GM19397 (cell line): ENCODE data around the gene IRX1.

ENCODE experiments used
- ATAC-seq: cut with Tn5 transposase; IDR thresholded peaks from one replicate; pipeline ENCODE4 v1.9.1; 2021; ENCODE audit warnings: mild to moderate bottlenecking, moderate library complexity; ENCODE audit not compliant: unreplicated experiment

IRX1 gene

DNA sequence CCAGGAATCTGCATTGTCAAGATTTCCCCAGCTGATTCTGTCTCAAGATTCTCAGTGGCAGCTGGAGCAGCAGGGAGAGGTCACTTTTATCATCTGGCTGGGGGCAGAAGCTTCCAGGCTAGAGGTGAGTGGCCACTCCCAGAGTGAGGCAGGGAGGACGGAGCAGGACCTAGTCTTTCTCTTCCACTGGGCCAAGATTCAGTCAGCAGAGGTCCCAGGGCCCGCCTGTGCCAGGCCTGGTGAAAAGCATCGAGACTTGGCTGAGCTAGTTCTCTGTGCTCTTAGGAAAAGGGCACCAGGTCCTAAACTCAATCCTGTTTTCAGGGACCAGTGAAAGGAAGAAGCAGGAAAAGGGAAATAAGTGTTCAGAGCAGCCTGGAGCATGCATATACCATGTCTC is 46.6 kb downstream of the IRX1 start:
- no peak for ATAC-seq

DNA sequence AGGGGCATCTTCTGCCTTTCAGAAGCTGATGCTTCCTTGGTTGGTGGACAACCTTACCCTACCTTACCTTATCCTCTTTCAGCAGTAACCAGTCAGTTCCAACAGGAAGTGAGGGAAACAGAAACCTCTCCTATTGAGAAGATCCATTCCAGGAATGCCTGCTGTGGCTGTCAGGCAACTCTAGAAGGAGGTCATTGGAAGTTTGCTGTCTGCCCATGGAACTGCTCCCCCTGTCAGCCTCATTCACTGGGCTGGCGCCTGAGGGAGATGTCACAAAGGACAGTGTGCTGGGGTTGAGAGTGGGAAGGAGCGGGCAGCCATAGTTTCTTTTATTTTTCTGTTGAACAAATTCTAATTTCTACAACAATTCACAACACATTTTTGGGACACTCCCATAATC is 54.7 kb downstream of the IRX1 start:
- ATAC-seq: no peak

- no peak for ATAC-seq
These were observed 55.2 kb downstream of the IRX1 start for GRCh38 chr5:3650868-3651267.
